Measurements from ENCODE around the gene S1PR4.
"Not testable (repeated sequence)": the region's sequence is repeated elsewhere in the genome, so short reads cannot be mapped to it uniquely, and the experiment has no call there.

Gene S1PR4

DNA sequence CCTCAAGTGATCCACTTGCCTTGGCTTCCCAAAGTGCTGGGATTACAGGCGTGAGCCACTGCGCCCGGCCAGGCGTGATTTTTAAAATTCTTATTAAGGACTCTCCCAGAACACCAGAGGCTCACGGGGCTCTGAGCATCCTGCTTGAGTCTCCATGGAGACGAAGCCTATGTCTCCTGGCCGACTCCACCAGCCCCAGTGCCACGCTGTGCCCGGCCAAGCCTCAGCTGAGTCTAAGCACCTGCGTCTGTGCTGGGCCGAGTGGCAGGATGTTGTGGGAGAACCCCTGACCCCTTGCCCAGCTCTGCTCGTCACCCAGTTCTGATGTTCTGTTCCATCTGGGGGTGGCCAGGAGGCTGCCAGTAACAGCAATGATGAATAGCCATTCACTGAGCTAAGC, 42.0 kb downstream of the S1PR4 start:
- DNase-seq (ENCODE audit: low spot score), result no peak

GRCh38 chr19:3221576-3221975, 43.0 kb downstream of the S1PR4 start:
- not testable (repeated sequence) for DNase-seq (ENCODE audit: low spot score)

- no peak for DNase-seq (ENCODE audit: low spot score)
Observed at GRCh38 chr19:3222709-3223108, 44.1 kb downstream of the S1PR4 start.

GRCh38 chr19:3224346-3225168, 46.0 kb downstream of the S1PR4 start, which contains the start of gene CELF5:
Gene CELF5, plus strand, starts transcription at chr19:3224661. Its CDS starts 79 bp downstream, at chr19:3224740.
- peak; percentile 86 for DNase-seq (ENCODE audit: low spot score)

DNA sequence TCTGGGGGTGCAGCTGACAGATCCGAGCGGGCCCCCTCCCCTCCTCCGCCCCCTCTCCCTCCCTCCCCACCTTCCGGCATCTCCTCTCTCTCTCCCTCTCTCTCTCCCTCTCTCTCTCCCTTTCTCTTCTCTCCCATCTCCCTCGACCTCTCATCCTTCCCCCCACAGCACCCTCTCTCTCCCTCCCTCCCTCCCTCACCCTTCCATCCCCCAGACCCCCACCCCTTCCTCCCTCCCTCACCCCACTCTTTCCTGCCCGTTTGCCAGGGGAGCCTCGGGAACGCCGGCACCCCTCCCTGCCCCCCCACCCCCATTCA, 46.6 kb downstream of the S1PR4 start:
- no peak for DNase-seq (ENCODE audit: low spot score)

- no peak for DNase-seq (ENCODE audit: low spot score)
Observed at GRCh38 chr19:3225677-3226093, 47.1 kb downstream of the S1PR4 start.

DNA sequence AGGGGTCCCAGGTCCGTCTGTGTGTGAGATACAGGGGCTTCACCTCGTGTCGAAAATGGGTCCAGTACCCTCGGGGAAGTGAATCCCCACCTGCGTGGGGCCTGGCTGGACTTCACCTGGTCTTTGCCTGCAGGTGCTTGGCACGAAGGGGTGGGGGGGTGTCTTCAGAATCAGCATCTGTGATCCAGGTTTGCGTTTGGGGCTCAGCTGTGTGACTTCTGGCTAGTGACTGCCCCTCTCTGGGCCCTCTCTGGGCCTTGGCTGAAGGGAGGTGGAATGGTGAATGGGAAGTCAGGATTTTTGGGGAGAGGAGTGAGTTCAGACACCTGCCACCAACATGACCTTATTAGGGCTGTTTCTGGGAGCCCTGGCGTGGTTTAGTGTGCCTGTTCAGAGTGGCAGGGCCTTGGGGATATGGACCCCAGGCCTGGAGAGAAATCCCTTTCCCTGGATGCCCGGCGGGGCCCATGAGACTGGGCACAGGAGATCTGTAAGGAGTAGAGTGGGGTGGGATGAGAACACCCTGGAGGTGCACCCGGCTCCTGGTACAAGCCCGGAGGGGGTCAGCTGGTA, 48.6 kb downstream of the S1PR4 start:
- DNase-seq (ENCODE audit: low spot score), result no peak

- no peak for DNase-seq (ENCODE audit: low spot score)
Observed at GRCh38 chr19:3229346-3229743, 50.8 kb downstream of the S1PR4 start.

All from HuH-7.5 (cell line).